HG02610 (cell line): ENCODE measurements around the gene KRT26.
A peak's percentile ranks its signal among the peaks of the same experiment; 100 is the strongest.

Experiments used
- ATAC-seq: cut with Tn5 transposase; IDR thresholded peaks from one replicate; pipeline ENCODE4 v1.9.1; 2021; ENCODE audit warnings: mild to moderate bottlenecking, moderate library complexity; ENCODE audit not compliant: unreplicated experiment

Gene KRT26

GRCh38 chr17:40734018-40734417 lies 38.0 kb downstream of the KRT26 start:
- ATAC-seq: no peak

GRCh38 chr17:40730970-40731369 lies 41.0 kb downstream of the KRT26 start:
- no peak for ATAC-seq

- peak; percentile 40 for ATAC-seq
These were observed 44.4 kb downstream of the KRT26 start for GRCh38 chr17:40727447-40728231.

- ATAC-seq: no peak
These were observed 45.1 kb downstream of the KRT26 start for GRCh38 chr17:40726919-40727318.

- ATAC-seq: no peak
These were observed 47.3 kb downstream of the KRT26 start for GRCh38 chr17:40724656-40725055.

- no peak for ATAC-seq
These were observed 49.8 kb downstream of the KRT26 start for GRCh38 chr17:40722241-40722640.

GRCh38 chr17:40720899-40721298 lies 51.1 kb downstream of the KRT26 start:
- ATAC-seq: no peak

- no peak for ATAC-seq
These were observed 53.1 kb downstream of the KRT26 start for GRCh38 chr17:40718930-40719329.

GRCh38 chr17:40717776-40718175 lies 54.2 kb downstream of the KRT26 start:
- no peak for ATAC-seq
